ENCODE data around the gene METRN.

Gene METRN

GRCh38 chr16:717450-718245, 2.7 kb downstream of the METRN start:
- CTCF ChIA-PET: no interaction called here
- TF ChIP-seq NFRKB (IDR thresholded peaks at IDR 0.05): no peak
- TF ChIP-seq CTBP1 (IDR thresholded peaks at IDR 0.05; ENCODE audit: borderline replicate concordance): no peak
- no peak for TF ChIP-seq FOXK2 (IDR thresholded peaks at IDR 0.05)
- TF ChIP-seq L3MBTL2 (conservative IDR thresholded peaks at IDR 0.05): no peak
- no peak for TF ChIP-seq FOXA1 (IDR thresholded peaks at IDR 0.05)
- no peak for TF ChIP-seq BHLHE40 (IDR thresholded peaks at IDR 0.05; ENCODE audit: borderline replicate concordance)
- TF ChIP-seq LEF1 (IDR thresholded peaks at IDR 0.05; ENCODE audit: borderline replicate concordance): no peak
- no peak for TF ChIP-seq SP1 (IDR thresholded peaks at IDR 0.05)
- no peak for TF ChIP-seq FOXM1 (IDR thresholded peaks at IDR 0.05; ENCODE audit: borderline replicate concordance)
- TF ChIP-seq ELF4 (IDR thresholded peaks at IDR 0.05): no peak
- TF ChIP-seq TARDBP (IDR thresholded peaks at IDR 0.05): no peak
- TF ChIP-seq PKNOX1 (IDR thresholded peaks at IDR 0.05): no peak
- TF ChIP-seq ZNF384 (IDR thresholded peaks at IDR 0.05): no peak
- TF ChIP-seq HDGF (IDR thresholded peaks at IDR 0.05; ENCODE audit: borderline replicate concordance): no peak
- no peak for TF ChIP-seq ARNT (IDR thresholded peaks at IDR 0.05)
- POLR2A ChIA-PET: interaction anchor here (3.0 to 4.0 kb wide), 2 partner anchors 9 to 70 kb away, joined by 17 to 27 read pairs; partner anchors contain the start of genes CCDC78, CHTF18, HAGHL and RPUSD1
- no peak for DNase-seq (ENCODE audit: extremely low spot score)

- DNase-seq (ENCODE audit: extremely low spot score): no peak
- POLR2A ChIA-PET: no interaction called here
- TF ChIP-seq ZNF384 (IDR thresholded peaks at IDR 0.05): no peak
- TF ChIP-seq L3MBTL2 (conservative IDR thresholded peaks at IDR 0.05): no peak
- no peak for TF ChIP-seq BHLHE40 (IDR thresholded peaks at IDR 0.05; ENCODE audit: borderline replicate concordance)
- no peak for TF ChIP-seq TARDBP (IDR thresholded peaks at IDR 0.05)
- TF ChIP-seq ARNT (IDR thresholded peaks at IDR 0.05): no peak
- no peak for TF ChIP-seq ELF4 (IDR thresholded peaks at IDR 0.05)
- TF ChIP-seq SP1 (IDR thresholded peaks at IDR 0.05): no peak
- TF ChIP-seq SUZ12 (IDR thresholded peaks at IDR 0.05): no peak
- TF ChIP-seq PKNOX1 (IDR thresholded peaks at IDR 0.05): no peak
- no peak for TF ChIP-seq CTBP1 (IDR thresholded peaks at IDR 0.05; ENCODE audit: borderline replicate concordance)
- TF ChIP-seq HDGF (IDR thresholded peaks at IDR 0.05; ENCODE audit: borderline replicate concordance): no peak
- no peak for TF ChIP-seq FOXA1 (IDR thresholded peaks at IDR 0.05)
- no peak for TF ChIP-seq NFRKB (IDR thresholded peaks at IDR 0.05)
- no peak for TF ChIP-seq FOXK2 (IDR thresholded peaks at IDR 0.05)
- no peak for TF ChIP-seq LEF1 (IDR thresholded peaks at IDR 0.05; ENCODE audit: borderline replicate concordance)
- no peak for TF ChIP-seq FOXM1 (IDR thresholded peaks at IDR 0.05; ENCODE audit: borderline replicate concordance)
- CTCF ChIA-PET: interaction anchor here (0.6 kb wide), 1 partner anchor 611 kb away, joined by 3 read pairs; no protein-coding TSS in a partner anchor
Measured at GRCh38 chr16:718389-718788, 3.5 kb downstream of the METRN start.

DNA sequence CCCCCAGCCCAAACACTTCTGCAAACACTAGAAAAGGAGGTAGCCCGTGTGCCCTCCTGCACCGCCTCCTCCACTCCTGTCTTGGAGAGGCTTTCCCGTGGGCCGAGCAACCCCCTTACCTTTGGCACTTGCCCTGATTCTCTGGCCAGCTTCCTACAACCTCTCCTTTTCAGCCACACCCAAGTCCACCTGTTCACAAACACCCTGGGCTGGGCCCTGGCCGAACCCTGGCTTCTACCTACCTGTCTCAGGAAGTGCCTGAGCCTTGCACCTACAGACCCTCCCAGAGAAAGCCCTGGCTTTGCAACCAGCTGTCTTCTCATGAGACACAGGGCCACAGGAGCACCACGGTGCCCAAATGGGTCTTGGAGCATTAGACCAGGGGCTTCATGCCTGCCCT, 4.0 kb downstream of the METRN start:
- POLR2A ChIA-PET: interaction anchor here (1.4 to 4.1 kb wide), 3 partner anchors 11 to 69 kb away, joined by 4 to 47 read pairs (median 34); partner anchors contain the start of genes CHTF18 and RPUSD1
- no peak for TF ChIP-seq L3MBTL2 (conservative IDR thresholded peaks at IDR 0.05)
- no peak for TF ChIP-seq FOXK2 (IDR thresholded peaks at IDR 0.05)
- no peak for TF ChIP-seq FOXA1 (IDR thresholded peaks at IDR 0.05)
- TF ChIP-seq ELF4 (IDR thresholded peaks at IDR 0.05): no peak
- TF ChIP-seq ZNF384 (IDR thresholded peaks at IDR 0.05): no peak
- TF ChIP-seq FOXM1 (IDR thresholded peaks at IDR 0.05; ENCODE audit: borderline replicate concordance): no peak
- no peak for TF ChIP-seq SP1 (IDR thresholded peaks at IDR 0.05)
- TF ChIP-seq NFRKB (IDR thresholded peaks at IDR 0.05): no peak
- CTCF ChIA-PET: interaction anchor here (0.6 to 2.8 kb wide), 2 partner anchors 9 to 612 kb away, joined by 3 to 7 read pairs; no protein-coding TSS in a partner anchor

GRCh38 chr16:719815-720446, 5.0 kb downstream of the METRN start:
- DNase-seq (ENCODE audit: extremely low spot score): no peak
- POLR2A ChIA-PET: interaction anchor here (0.5 to 4.1 kb wide), 15 partner anchors 10 to 79 kb away, joined by 3 to 47 read pairs (median 7); partner anchors contain the start of genes CHTF18, CIAO3, RPUSD1 and STUB1
- CTCF ChIA-PET: interaction anchor here (0.7 to 2.8 kb wide), 7 partner anchors 8 to 85 kb away, joined by 3 to 7 read pairs (median 4); partner anchors contain the start of gene CIAO3
- TF ChIP-seq PKNOX1 (IDR thresholded peaks at IDR 0.05) (no peak), TARDBP (IDR thresholded peaks at IDR 0.05) (no peak), SP1 (IDR thresholded peaks at IDR 0.05) (no peak), SUZ12 (IDR thresholded peaks at IDR 0.05) (no peak), CTBP1 (IDR thresholded peaks at IDR 0.05; ENCODE audit: borderline replicate concordance) (no peak), NFRKB (IDR thresholded peaks at IDR 0.05) (no peak), HDGF (IDR thresholded peaks at IDR 0.05; ENCODE audit: borderline replicate concordance) (no peak), ARNT (IDR thresholded peaks at IDR 0.05) (no peak), BHLHE40 (IDR thresholded peaks at IDR 0.05; ENCODE audit: borderline replicate concordance) (no peak), FOXA1 (IDR thresholded peaks at IDR 0.05) (no peak)

More for the DNA sequence above, 4.0 kb downstream of the METRN start:
- DNase-seq (ENCODE audit: extremely low spot score): no peak

DNA sequence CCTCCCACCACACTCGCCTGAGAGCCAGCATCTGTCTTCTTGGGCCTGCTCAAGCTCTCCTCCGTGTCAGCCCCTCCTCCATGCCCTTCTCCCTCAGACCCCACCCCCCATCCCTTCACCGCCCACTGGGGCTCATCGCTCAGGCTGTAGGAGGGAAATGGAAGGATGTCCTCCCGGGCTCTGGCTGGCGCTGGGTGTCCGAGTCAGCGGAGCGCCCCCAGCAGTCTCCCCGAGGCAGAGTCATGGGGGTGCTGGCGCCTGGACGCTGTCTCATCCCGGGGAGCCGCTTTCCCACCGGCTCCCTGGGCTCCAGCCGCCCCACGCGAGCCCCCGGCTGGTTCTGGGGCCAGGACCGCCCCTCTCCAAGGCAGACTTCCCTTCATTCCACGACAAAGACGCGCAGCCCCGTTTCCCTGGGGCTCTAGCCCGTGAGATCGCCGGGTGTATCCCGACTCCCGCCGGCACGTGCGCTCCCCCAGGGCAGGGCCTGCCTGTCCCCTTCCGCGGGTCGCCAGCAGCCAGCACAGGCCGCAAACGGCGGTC, 5.6 kb downstream of the METRN start:
- TF ChIP-seq PKNOX1 (IDR thresholded peaks at IDR 0.05) (no peak), LEF1 (IDR thresholded peaks at IDR 0.05; ENCODE audit: borderline replicate concordance) (no peak), ZNF384 (IDR thresholded peaks at IDR 0.05) (no peak), ELF4 (IDR thresholded peaks at IDR 0.05) (no peak), HDGF (IDR thresholded peaks at IDR 0.05; ENCODE audit: borderline replicate concordance) (no peak)
- CTCF ChIA-PET: interaction anchor here (0.7 to 2.8 kb wide), 6 partner anchors 11 to 84 kb away, joined by 3 to 7 read pairs (median 4); partner anchors contain the start of gene CIAO3
- POLR2A ChIA-PET: interaction anchor here (0.5 to 4.1 kb wide), 21 partner anchors 8 to 79 kb away, joined by 3 to 47 read pairs (median 7); partner anchors contain the start of genes CHTF18, CIAO3, JMJD8 and MSLN
- no peak for DNase-seq (ENCODE audit: extremely low spot score)

Measured in HEK293T (cell line).